HG03521 (cell line): ENCODE data around the gene PHACTR1.

Experiments
- ATAC-seq: cut with Tn5 transposase; IDR thresholded peaks from one replicate; pipeline ENCODE4 v1.9.1; 2021; ENCODE audit warnings: mild to moderate bottlenecking, moderate library complexity; ENCODE audit not compliant: unreplicated experiment

The PHACTR1 gene

GRCh38 chr6:13178107-13178506, 461.5 kb downstream of the PHACTR1 start:
- no peak for ATAC-seq

- ATAC-seq = no peak
Measured at GRCh38 chr6:13180538-13180937, 464.0 kb downstream of the PHACTR1 start.

GRCh38 chr6:13181393-13181792, 464.8 kb downstream of the PHACTR1 start:
- ATAC-seq = no peak

- no peak for ATAC-seq
Measured at GRCh38 chr6:13183415-13184088, 467.0 kb downstream of the PHACTR1 start.

GRCh38 chr6:13184089-13184468, 467.5 kb downstream of the PHACTR1 start:
- ATAC-seq = no peak

GRCh38 chr6:13184547-13184946, 468.0 kb downstream of the PHACTR1 start:
- no peak for ATAC-seq

- ATAC-seq = no peak
Measured at GRCh38 chr6:13186861-13187260, 470.3 kb downstream of the PHACTR1 start.

- no peak for ATAC-seq
Measured at GRCh38 chr6:13187692-13188091, 471.1 kb downstream of the PHACTR1 start.

- ATAC-seq = no peak
Measured at GRCh38 chr6:13188306-13188705, 471.7 kb downstream of the PHACTR1 start.

GRCh38 chr6:13189710-13190109, 473.1 kb downstream of the PHACTR1 start:
- ATAC-seq = no peak

GRCh38 chr6:13190376-13190775, 473.8 kb downstream of the PHACTR1 start:
- ATAC-seq = no peak

- ATAC-seq = no peak
Measured at GRCh38 chr6:13191461-13191860, 474.9 kb downstream of the PHACTR1 start.

GRCh38 chr6:13194852-13195251, 478.3 kb downstream of the PHACTR1 start:
- no peak for ATAC-seq

GRCh38 chr6:13195803-13196202, 479.2 kb downstream of the PHACTR1 start:
- no peak for ATAC-seq

- ATAC-seq = no peak
Measured at GRCh38 chr6:13198168-13198567, 481.6 kb downstream of the PHACTR1 start.

- ATAC-seq = no peak
Measured at GRCh38 chr6:13201336-13201735, 484.8 kb downstream of the PHACTR1 start.

GRCh38 chr6:13203145-13203544, 486.6 kb downstream of the PHACTR1 start:
- ATAC-seq = no peak

GRCh38 chr6:13205106-13205505, 488.5 kb downstream of the PHACTR1 start:
- ATAC-seq = no peak

GRCh38 chr6:13212096-13212495, 495.5 kb downstream of the PHACTR1 start:
- no peak for ATAC-seq

GRCh38 chr6:13212538-13212937, 496.0 kb downstream of the PHACTR1 start:
- no peak for ATAC-seq

- ATAC-seq = no peak
Measured at GRCh38 chr6:13215390-13215789, 498.8 kb downstream of the PHACTR1 start.

- ATAC-seq = no peak
Measured at GRCh38 chr6:13216236-13217014, 499.9 kb downstream of the PHACTR1 start.
